HG02610 (cell line): ENCODE results near the gene KLHL11.
A peak's percentile ranks its signal among the peaks of the same experiment; 100 is the strongest.
"Not testable (repeated sequence)": the region's sequence is repeated elsewhere in the genome, so short reads cannot be mapped to it uniquely, and the experiment has no call there.

Experiments used
- ATAC-seq: cut with Tn5 transposase; IDR thresholded peaks from one replicate; pipeline ENCODE4 v1.9.1; 2021; ENCODE audit warnings: mild to moderate bottlenecking, moderate library complexity; ENCODE audit not compliant: unreplicated experiment

Gene KLHL11

GRCh38 chr17:41888332-41888965 is 23.2 kb upstream of the KLHL11 start:
- no peak for ATAC-seq

- no peak for ATAC-seq
Observed at GRCh38 chr17:41885733-41886132, 20.5 kb upstream of the KLHL11 start.

DNA sequence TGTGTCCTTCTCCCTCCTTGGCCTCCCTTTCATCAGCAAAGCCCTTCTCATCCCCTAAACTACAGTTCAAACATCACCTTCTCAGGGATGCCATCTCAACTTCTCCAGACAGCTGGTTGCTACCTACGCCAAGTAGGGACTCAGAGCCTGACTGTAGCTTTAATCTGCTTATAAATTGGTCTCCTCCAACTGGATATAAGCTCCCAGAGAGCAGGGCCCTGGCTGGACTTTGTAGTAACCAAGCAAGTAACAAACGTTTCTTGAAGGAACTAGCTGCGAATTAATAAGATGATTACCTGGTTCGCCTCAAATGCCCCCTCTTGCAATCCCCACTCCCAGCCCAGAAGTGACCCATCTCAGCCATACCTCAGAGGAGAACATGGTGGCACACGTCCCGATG is 17.5 kb upstream of the KLHL11 start:
- no peak for ATAC-seq

GRCh38 chr17:41880130-41880529 is 14.9 kb upstream of the KLHL11 start:
- no peak for ATAC-seq

GRCh38 chr17:41874293-41874670 is 9.1 kb upstream of the KLHL11 start:
- ATAC-seq = not testable (repeated sequence)

DNA sequence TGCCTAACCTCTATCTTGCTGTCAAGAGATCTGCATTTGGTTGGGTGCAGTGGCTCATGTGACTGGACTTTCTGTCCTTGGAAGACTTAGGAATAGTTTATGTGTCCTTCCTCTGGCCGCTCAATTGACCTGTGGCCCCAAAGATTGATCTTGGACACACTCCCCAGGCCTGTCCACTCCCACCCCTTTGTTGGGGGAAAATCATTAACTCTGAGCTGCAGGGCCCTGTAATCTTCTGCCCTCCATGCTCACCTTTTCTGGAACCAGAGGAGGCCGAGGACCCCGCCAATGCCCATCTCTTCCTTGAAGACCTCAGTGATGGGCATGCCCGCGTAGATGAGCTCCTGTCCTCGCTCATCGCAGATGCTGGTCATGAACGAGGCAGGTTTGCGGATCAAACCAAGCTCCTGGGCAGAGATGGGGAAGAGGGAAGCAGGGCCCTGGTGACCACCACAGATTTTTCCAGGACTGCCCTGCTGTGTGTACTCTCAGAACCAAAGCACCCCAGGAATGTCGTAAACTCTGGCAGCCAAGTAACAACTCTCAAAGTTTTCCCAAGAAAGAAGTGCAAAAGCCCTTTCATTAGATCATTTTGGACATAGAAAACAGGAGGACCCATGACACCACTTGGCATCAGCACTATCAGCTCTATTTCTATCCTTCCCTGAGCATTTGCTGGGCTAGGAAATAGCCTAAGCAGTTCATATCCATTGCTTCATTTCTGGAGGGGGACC is 8.5 kb upstream of the KLHL11 start:
- no peak for ATAC-seq

- ATAC-seq = no peak
Observed at GRCh38 chr17:41871789-41872188, 6.6 kb upstream of the KLHL11 start.

DNA sequence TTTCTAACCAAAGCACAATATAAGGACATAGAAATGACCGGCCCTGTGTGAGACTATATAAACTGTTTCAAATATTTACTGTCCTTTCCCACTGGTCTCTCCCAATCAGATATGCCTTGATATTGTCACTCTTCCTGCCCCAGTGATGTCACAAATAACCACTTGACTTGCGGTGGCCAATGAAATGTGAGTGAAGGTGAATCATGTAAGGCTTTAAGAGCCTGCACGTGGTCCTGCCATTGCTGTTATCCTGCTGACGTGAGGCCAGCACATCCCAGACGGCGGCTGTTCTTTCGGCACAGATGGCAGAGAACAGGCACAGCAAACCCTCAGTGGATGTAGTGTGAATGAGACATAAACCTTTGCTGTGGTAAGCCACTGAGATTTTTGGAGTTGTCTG is 5.4 kb upstream of the KLHL11 start:
- no peak for ATAC-seq

DNA sequence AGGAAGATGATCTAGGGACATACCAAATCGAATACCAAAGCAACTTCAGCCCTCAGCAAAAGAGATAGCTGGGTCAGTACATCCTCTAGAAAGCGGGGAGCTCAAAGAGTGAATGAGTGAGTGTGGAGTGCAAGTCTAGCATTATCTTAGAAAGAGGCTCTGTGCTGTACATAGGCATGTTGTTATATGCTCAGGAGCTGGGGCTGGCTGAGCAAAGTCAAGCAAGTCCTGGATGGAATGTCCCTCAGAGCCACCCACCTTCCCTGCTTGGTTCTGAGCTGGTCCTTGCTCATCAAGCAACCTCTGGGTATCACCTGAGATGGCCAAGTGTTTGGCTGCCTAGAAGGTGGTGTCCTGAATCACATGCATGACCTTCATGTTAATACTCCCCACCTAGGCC is 4.9 kb upstream of the KLHL11 start:
- ATAC-seq = no peak

- ATAC-seq = no peak
Observed at GRCh38 chr17:41869426-41869825, 4.2 kb upstream of the KLHL11 start.

- ATAC-seq = no peak
Observed at GRCh38 chr17:41868568-41868967, 3.3 kb upstream of the KLHL11 start.

DNA sequence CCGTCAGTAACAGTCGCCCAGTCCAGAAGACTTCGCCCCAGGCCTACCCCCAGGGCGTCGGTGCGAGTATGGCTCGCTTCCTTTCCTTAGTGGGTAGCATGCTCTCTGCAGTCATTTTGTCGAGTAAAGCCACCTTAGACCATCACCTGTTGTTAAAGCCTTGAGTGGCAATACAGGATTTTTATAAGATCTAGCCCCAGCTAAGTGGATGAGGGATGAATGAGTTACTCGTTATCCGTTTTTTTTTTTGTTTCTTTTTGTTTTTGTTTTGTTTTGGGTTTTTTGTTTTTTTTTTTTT is 322 bp upstream of the KLHL11 start:
- no peak for ATAC-seq

DNA sequence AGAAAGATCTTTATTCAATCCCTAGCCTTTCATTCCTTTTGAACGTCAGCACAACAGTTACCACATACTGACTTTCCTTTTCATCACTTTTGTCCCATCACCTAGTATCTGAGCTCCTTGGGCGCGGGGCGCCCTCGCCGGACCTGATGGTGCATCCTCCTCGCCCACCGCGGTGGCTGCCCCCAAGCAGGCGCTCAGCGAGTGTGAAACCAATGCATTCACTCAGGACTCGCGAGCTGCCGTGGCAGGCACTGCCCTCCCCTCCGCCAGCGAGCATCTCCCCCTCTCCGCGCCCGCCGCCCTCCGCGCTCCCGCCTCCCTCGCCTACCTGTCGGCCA is 756 bp downstream of the KLHL11 start:
- peak; percentile 29 for ATAC-seq

DNA sequence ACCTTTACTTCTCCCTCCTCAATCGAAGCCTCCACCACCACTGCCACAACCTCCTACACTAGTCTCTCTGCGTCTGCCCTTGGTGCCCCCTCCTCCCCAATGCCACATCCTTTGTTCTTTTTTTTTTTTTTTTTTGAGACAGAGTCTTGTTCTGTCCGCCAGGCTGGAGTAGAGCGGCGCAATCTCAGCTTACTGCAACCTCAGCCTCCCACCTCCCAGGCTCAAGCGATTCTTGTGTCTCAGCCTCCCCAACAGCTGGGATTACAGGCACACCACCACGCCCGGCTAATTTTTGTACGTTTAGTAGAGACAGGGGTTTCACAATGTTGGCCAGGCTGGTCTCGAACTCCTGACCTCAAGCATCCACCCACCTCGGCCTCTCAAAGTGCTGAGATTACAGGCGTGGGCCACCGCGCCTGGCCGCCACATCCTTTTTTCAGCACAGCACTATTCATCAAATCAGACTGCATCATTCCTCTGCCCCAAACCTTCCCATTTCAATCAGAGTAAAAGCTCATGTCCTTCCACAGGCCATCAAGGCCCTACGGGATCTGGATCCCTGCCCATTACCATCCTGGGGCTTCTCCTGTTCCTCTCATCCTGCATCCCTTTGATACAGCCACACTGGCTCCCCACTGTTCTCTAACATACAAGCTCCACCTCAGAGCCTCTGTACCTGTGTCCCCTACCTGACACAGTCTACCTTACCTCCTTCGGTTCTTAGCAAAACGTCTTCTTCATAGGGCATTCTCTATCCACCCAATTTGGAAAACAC is 2.0 kb downstream of the KLHL11 start:
- no peak for ATAC-seq

DNA sequence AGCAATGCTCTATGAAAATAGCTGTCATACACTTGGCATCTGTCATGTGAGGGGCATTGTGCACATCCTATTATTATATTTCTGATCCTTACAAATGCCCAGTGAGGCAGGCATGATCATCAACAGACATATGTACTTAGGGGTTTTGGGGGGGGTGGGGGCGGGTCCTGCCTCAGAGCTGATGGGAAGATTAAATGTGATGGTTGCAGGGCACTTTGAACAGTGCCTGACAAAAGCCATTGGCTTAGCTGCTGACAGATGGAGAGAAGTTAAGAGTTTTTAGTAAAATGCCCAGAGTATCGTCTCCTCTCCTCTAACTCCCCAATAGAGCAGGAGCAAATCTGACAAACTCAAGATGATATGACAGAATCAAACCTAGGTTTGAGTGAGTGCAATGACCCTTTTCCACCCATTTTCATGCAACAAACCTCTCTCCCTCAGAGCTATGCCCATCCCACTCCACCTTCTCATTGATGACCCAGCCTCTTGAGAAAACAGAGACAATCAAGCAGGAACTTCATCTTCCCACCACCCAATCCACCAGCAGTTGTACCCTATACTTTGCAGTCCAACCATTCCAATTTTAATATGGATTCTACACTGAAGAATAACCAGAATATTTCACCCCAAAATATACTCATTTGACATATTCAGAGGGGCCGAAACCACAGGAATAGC is 4.8 kb downstream of the KLHL11 start:
- ATAC-seq = no peak

DNA sequence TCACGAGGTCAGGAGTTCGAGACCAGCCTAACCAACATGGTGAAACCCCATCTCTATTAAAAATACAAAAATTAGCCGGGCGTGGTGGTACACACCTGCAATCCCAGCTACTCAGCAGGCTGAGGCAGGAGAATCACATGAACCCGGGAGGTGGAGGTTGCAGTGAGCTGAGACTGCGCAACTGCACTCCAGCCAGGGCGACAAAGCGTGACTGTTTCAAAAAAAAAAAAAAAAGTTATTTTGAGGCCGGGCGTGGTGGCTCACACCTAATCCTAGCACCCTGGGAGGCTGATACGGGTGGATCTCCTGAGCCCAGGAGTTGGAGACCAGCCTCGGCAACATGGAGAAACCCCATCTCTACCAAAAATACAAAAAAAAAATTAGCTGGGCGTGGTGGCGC is 13.8 kb downstream of the KLHL11 start:
- not testable (repeated sequence) for ATAC-seq

GRCh38 chr17:41849251-41849990 is 15.8 kb downstream of the KLHL11 start:
- ATAC-seq = no peak

DNA sequence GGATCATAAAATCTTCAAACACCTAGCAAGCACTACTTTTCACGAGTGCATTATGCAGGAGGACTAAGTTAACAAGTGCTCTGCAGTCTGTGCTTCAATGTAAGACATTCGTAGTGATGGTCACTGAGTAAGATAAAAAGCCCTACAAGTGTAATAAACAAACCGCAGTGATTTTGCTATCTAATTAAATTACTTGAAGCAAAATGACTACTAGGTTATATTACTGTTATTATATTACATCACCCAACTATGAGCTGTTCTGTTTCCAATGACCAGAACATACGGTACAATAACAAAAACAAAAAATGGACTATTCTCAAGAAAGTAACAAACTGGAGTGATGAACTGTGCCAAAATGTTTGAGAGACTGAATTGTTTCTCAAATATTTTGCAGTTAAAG is 16.4 kb downstream of the KLHL11 start:
- ATAC-seq = no peak

DNA sequence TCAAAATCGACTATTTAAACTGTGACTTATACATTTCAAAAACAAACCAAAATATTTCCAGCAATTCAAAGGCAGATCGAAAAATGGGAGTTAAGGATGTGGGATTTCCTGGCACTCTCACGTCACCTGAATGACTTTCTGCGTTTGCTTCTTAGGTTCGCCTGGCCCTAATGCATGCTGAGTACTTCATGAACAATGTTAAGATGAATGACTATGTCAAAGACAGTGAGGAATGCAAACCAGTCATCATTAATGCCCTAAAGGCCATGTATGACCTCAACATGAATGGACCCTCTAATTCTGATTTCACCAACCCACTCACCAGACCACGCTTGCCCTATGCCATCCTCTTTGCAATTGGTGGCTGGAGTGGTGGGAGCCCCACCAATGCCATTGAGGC is 20.3 kb downstream of the KLHL11 start:
- no peak for ATAC-seq

DNA sequence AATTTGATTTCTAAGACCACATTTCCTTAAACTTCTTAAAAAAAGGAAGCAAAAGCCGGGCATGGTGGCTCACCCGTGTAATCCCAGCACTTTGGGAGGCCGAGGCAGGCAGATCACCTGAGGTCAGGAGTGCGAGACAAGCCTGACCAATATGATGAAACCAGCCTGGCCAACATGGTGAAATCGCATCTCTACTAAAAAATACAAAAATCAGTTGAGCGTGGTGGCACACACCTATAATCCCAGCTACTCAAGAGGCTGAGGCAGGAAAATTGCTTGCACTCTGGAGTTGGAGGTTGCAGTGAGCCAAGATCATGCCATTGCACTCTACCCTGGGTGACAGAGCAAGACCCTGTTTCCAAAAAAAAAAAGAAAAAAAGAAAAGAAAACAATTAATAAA is 24.4 kb downstream of the KLHL11 start:
- ATAC-seq = not testable (repeated sequence)

DNA sequence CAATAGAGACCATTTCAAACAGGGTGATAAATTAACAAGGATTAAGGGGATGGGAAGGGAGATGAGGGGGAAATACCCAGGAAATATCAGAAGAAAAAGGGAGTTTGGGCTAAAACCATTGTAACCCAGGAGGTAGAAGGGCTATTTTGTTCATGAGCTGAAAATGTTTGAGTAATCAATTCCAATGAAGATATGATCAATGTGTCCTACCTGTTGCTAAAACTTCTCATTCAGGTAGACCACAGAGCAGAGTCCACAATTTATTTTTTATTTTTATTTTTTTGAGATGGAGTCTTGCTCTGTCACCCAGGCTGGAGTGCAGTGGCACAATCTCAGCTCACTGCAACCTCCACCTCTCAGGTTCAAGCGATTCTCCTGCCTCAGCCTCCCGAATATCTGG is 25.8 kb downstream of the KLHL11 start:
- not testable (repeated sequence) for ATAC-seq
